PC-3 (cell line): Measurements from ENCODE around the gene SVIL. TPM values are rescaled to one million over a fixed set of nuclear protein-coding genes. Genes with fewer than 3 reads are reported as not detected.
"Not testable (repeated sequence)": the region's sequence is repeated elsewhere in the genome, so short reads cannot be mapped to it uniquely, and the experiment has no call there.

Experiments
- ATAC-seq: fragments of 200-7000 bp; cut with Tn5 transposase; 2 replicates; pipeline ENCODE4 v1.9.1; 2020; ENCODE audit warnings: mild to moderate bottlenecking, moderate library complexity
- BruUV-seq: library from RNA; stranded (reverse); fragments of 400-500 nt; replicated peaks from 2 replicates; lab custom pipeline; 2021; lab: Mats Ljungman, UMichigan
- CTCF ChIA-PET: fragments of 300-600 bp; sonication (Branson Sonifier 250); formaldehyde crosslinking; loops from one replicate; lab custom pipeline; 2022; ENCODE audit warnings: antibody characterized with exemption; lab: Charles Lee
- POLR2A ChIA-PET: fragments of 300-600 bp; sonication (Branson Sonifier 250); formaldehyde crosslinking; loops from one replicate; lab custom pipeline; 2022; ENCODE audit warnings: antibody characterized with exemption; ENCODE audit not compliant: unreplicated experiment; lab: Charles Lee
- DNase-seq: peaks from one replicate; pipeline ENCODE4 v3.0.0-alpha.2; 2015
- H2AFZ ChIP-seq: fragments of 300-600 bp; sonication (generic); 2 replicates; pipeline ENCODE4 v1.6.0; 2016; ENCODE audit warnings: antibody characterized with exemption, low read length
- H3F3A ChIP-seq: fragments of 300-600 bp; sonication (generic); one replicate; pipeline ENCODE4 v1.6.0; 2017; ENCODE audit warnings: antibody characterized with exemption, low read length, control low read depth, mild to moderate bottlenecking; ENCODE audit not compliant: unreplicated experiment
- H3K27ac ChIP-seq: fragments of 300-600 bp; sonication (generic); 2 replicates; pipeline ENCODE4 v1.5.1; 2016; ENCODE audit warnings: mild to moderate bottlenecking, low read length
- H3K27me3 ChIP-seq: fragments of 300-600 bp; sonication (generic); 2 replicates; pipeline ENCODE4 v1.6.1; 2016; ENCODE audit warnings: low read length, mixed read lengths
- H3K36me3 ChIP-seq: fragments of 300-600 bp; sonication (generic); 2 replicates; pipeline ENCODE4 v1.6.1; 2016; ENCODE audit warnings: low read depth, mixed run types, low read length, mixed read lengths
- H3K4me1 ChIP-seq: fragments of 300-600 bp; sonication (generic); 2 replicates; pipeline ENCODE4 v1.5.1; 2016; ENCODE audit warnings: low read length; ENCODE audit not compliant: insufficient read depth
- H3K4me2 ChIP-seq: fragments of 300-600 bp; sonication (generic); 2 replicates; pipeline ENCODE4 v1.6.0; 2016; ENCODE audit warnings: low read length
- H3K4me3 ChIP-seq: fragments of 300-600 bp; sonication (generic); 2 replicates; pipeline ENCODE4 v1.5.1; 2016; ENCODE audit warnings: mild to moderate bottlenecking, low read length, mixed read lengths
- H3K79me2 ChIP-seq: fragments of 300-600 bp; sonication (generic); 2 replicates; pipeline ENCODE4 v1.6.1; 2017; ENCODE audit warnings: low read length, mixed read lengths
- H3K9ac ChIP-seq: fragments of 300-600 bp; sonication (generic); 2 replicates; pipeline ENCODE4 v1.6.0; 2016; ENCODE audit warnings: mild to moderate bottlenecking, low read length
- H3K9me2 ChIP-seq: fragments of 300-600 bp; sonication (generic); replicated peaks from 2 replicates; pipeline ENCODE4 v1.6.1; 2016; ENCODE audit warnings: mixed run types, low read length, mixed read lengths
- H3K9me3 ChIP-seq: fragments of 300-600 bp; sonication (generic); 2 replicates; pipeline ENCODE4 v1.6.1; 2016; ENCODE audit warnings: low read length, mixed read lengths
- H4K20me1 ChIP-seq: fragments of 300-600 bp; sonication (generic); 2 replicates; pipeline ENCODE4 v1.6.1; 2016; ENCODE audit warnings: low read length, mixed read lengths
- CTCF ChIP-seq: fragments of 300-600 bp; sonication (generic); conservative IDR thresholded peaks from 2 replicates; pipeline ENCODE4 v1.5.1; 2017; ENCODE audit warnings: antibody characterized with exemption, low read depth, mild to moderate bottlenecking, low read length
- EZH2 ChIP-seq: fragments of 300-600 bp; sonication (generic); IDR thresholded peaks from one replicate; pipeline ENCODE4 v1.6.1; 2017; ENCODE audit warnings: antibody characterized with exemption, mild to moderate bottlenecking, low read length; ENCODE audit not compliant: unreplicated experiment
- EZH2phosphoT487 ChIP-seq: fragments of 300-600 bp; sonication (generic); IDR thresholded peaks from 2 replicates; pipeline ENCODE4 v1.6.1; 2018; ENCODE audit warnings: mild to moderate bottlenecking, antibody characterized with exemption, low read length, borderline replicate concordance
- intact Hi-C: fragments of 100-400 bp; cut with micrococcal nuclease; formaldehyde crosslinking; loops from 2 replicates; pipeline ENCODE4 v1.9.0; 2023
- total RNA-seq: library from RNA; depleted of rRNA; stranded (reverse); fragments of >200 nt; gene quantifications from 2 replicates; pipeline ENCODE4 v1.2.3, GENCODE V29; 2014

The SVIL gene
- total RNA-seq, 1 experiment from 2014 or later: 19.2 TPM

- Histone ChIP-seq H3K4me3 (no peak overlapping the region), H3K9ac (no peak overlapping the region), H3K4me2 (no peak overlapping the region), H3K79me2 (no peaks in the 10 kb centered on the region), H3K9me3 (no peaks in the 10 kb centered on the region), H3K36me3 (no peaks in the 10 kb centered on the region; the same call in 1 of the 2 replicates), H3K4me1 (peaks cover 16% of the 10 kb centered on the region), H3K9me2 (no peaks in the 10 kb centered on the region), H4K20me1 (no peaks in the 10 kb centered on the region), H3F3A (no peaks in the 10 kb centered on the region), H2AFZ (no peak overlapping the region), H3K27me3 (no peaks in the 10 kb centered on the region), H3K27ac (no peak overlapping the region)
- intact Hi-C loops: no loop called here
- DNase-seq: no peak
- ChIA-PET POLR2A (no interaction called here), CTCF (no interaction called here)
- TF ChIP-seq EZH2 (no peak), EZH2phosphoT487 (no peak), CTCF (no peak)
- no TSS peak for BruUV-seq
- no peak for ATAC-seq
Observed at GRCh38 chr10:29492774-29493173, 142.0 kb downstream of the SVIL start.

- ATAC-seq (no peak), DNase-seq (no peak)
- Histone ChIP-seq H3K4me1 (peaks cover 16% of the 10 kb centered on the region), H4K20me1 (no peaks in the 10 kb centered on the region), H3K4me2 (no peak overlapping the region), H3K9ac (no peak overlapping the region), H3K9me3 (no peaks in the 10 kb centered on the region), H3F3A (no peaks in the 10 kb centered on the region), H3K27me3 (no peaks in the 10 kb centered on the region), H2AFZ (no peak overlapping the region), H3K79me2 (no peaks in the 10 kb centered on the region), H3K4me3 (no peak overlapping the region), H3K9me2 (no peaks in the 10 kb centered on the region), H3K36me3 (no peaks in the 10 kb centered on the region; the same call in 1 of the 2 replicates), H3K27ac (no peak overlapping the region)
- intact Hi-C loops: no loop called here
- no TSS peak for BruUV-seq
- TF ChIP-seq CTCF: no peak
- TF ChIP-seq EZH2phosphoT487: no peak
- no peak for TF ChIP-seq EZH2
- ChIA-PET CTCF (no interaction called here), POLR2A (no interaction called here)
Observed at GRCh38 chr10:29491918-29492317, 142.9 kb downstream of the SVIL start.

GRCh38 chr10:29490781-29491280 lies 143.9 kb downstream of the SVIL start:
- H3K4me2 ChIP-seq, H3K4me3 ChIP-seq, H3F3A ChIP-seq, intact Hi-C loops, H2AFZ ChIP-seq, ATAC-seq, H3K9ac ChIP-seq, H4K20me1 ChIP-seq, H3K36me3 ChIP-seq, H3K9me3 ChIP-seq, H3K27me3 ChIP-seq, CTCF ChIA-PET, DNase-seq, H3K9me2 ChIP-seq, H3K27ac ChIP-seq, BruUV-seq, POLR2A ChIA-PET, H3K79me2 ChIP-seq: not testable (repeated sequence)
- H3K4me1 ChIP-seq: peaks cover 16% of the 10 kb centered on the region

- H2AFZ ChIP-seq, H3K27me3 ChIP-seq, H3K36me3 ChIP-seq, H3K9me2 ChIP-seq, H3K79me2 ChIP-seq, H3K9me3 ChIP-seq, POLR2A ChIA-PET, BruUV-seq, H3K4me3 ChIP-seq, CTCF ChIA-PET, intact Hi-C loops, H3F3A ChIP-seq, H4K20me1 ChIP-seq: not testable (repeated sequence)
- ATAC-seq: peak; percentile 93
- H3K9ac ChIP-seq: peak overlapping the region; percentile 31; the same call in 1 of the 2 replicates
- H3K27ac ChIP-seq: peak overlapping the region; percentile 82
- DNase-seq: peak; percentile 77
- H3K4me1 ChIP-seq: peaks cover 16% of the 10 kb centered on the region
- peak overlapping the region; percentile 63 for H3K4me2 ChIP-seq
Observed at GRCh38 chr10:29488471-29488870, 146.3 kb downstream of the SVIL start.
